GM04504 (cell line): Measurements from ENCODE around the gene PLAA.
"Not testable (repeated sequence)": the region's sequence is repeated elsewhere in the genome, so short reads cannot be mapped to it uniquely, and the experiment has no call there.

ENCODE experiments used
- DNase-seq: peaks from one replicate; pipeline ENCODE4 v3.0.0-alpha.2; 2012; ENCODE audit warnings: low read depth

The PLAA gene

DNA sequence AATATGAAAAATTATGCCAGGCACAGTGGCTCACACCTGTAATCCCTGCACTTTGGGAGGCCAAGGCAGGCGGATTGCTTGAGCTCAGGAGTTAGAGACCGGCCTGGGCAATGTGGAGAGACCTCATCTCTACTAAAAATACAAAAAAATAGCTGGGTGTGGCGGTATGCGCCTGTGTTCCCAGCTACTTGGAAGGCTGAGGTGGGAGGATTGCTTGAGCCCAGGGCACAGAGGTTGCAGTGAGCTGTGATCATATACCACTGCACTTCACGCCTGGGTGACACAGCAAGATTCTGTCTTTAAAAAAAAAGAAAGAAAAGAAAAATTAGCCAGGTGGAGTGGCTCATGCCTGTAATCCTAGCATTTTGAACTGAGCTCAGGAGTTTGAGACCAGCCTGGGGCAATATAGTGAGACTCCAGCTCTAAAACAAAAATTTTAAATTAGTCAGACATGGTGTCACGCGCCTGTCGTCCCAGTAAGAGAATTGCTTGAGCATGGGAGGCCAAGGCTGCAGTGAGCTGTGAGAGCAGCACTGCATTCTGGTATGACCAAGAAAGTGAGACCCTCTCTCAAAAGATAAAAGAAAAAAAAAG lies 18.0 kb downstream of the PLAA start:
- DNase-seq: no peak

GRCh38 chr9:26925609-26926008 lies 21.4 kb downstream of the PLAA start:
- DNase-seq: no peak

DNA sequence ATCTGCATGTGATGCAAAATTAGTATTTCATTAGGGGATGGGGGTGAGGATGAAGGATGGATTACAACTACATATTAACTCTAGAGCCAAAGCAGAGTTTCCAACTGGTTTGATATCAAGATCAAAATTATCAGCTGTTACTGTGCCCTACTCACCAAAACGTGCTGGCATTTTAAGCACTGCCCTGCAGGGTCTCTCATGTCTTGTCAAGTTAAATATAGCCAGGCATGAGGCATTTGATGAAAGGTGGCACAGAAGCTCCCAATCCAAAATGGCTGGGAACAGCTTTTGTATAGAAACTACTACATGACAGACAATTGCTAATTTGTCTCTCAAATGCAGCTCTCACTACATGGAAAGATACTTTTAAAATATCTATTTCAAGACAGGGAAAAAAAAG lies 27.3 kb downstream of the PLAA start:
- DNase-seq: no peak

- DNase-seq: no peak
Observed at GRCh38 chr9:26913138-26913668, 33.8 kb downstream of the PLAA start.

- DNase-seq: no peak
Observed at GRCh38 chr9:26904671-26905070, 42.4 kb downstream of the PLAA start.

- no peak for DNase-seq
Observed at GRCh38 chr9:26904070-26904469, 43.0 kb downstream of the PLAA start.

GRCh38 chr9:26893030-26893676 lies 53.9 kb downstream of the PLAA start:
- DNase-seq: no peak

GRCh38 chr9:26892251-26893029 lies 54.6 kb downstream of the PLAA start, which contains the start of gene CAAP1:
TSS of gene CAAP1 (minus strand) at chr9:26892802. CDS start at chr9:26892715, 87 bp downstream.
- peak; percentile 75 for DNase-seq

- DNase-seq: no peak
Observed at GRCh38 chr9:26891726-26892125, 55.3 kb downstream of the PLAA start.

DNA sequence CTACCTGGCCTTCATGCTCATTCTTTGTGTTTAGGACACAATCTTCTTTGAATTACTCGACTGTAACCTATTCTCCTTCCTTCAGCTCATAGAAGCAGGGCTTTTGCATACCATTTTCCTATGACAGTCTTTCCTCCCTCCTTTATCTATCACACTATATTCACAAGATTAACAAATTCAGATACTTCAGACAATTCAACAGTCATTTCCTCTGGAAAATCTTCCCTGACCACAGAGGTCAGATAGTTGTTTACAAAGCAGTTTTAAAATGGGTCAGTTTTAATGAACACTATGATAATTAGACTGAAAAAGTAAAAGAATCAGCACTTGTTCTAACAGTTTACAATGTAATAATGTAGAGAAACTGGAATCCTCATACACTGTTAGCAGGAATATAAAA lies 58.8 kb downstream of the PLAA start:
- DNase-seq: no peak

- DNase-seq: no peak
Observed at GRCh38 chr9:26882154-26882553, 64.9 kb downstream of the PLAA start.

- no peak for DNase-seq
Observed at GRCh38 chr9:26880262-26880661, 66.8 kb downstream of the PLAA start.

DNA sequence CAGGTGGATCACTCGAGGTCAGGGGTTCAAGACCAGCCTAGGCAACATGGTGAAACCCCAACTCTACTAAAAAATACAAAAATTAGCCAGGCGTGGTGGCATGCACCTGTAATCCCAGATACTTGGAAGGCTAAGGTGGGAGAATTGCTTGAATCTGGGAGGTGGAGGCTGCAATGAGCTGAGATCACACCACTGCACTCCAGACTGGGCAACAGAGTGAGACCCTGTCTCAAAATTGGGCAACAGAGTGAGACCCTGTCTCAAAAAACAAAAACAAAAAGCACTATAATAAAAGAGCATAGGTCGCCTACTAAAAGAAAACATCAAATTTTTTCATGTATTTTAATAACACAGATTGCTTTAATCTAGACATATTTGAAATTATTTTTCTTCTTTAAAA lies 71.9 kb downstream of the PLAA start:
- DNase-seq: not testable (repeated sequence)

GRCh38 chr9:26870292-26870691 lies 76.8 kb downstream of the PLAA start:
- no peak for DNase-seq

- no peak for DNase-seq
Observed at GRCh38 chr9:26863074-26863473, 84.0 kb downstream of the PLAA start.

GRCh38 chr9:26856413-26857032 lies 90.5 kb downstream of the PLAA start:
- DNase-seq: peak; percentile 11
